Measurements from ENCODE around the gene RASAL1.

The RASAL1 gene

GRCh38 chr12:113093409-113094101 is 42.0 kb downstream of the RASAL1 start:
- DNase-seq: no peak

GRCh38 chr12:113092607-113093408 is 42.8 kb downstream of the RASAL1 start:
- DNase-seq: no peak

- DNase-seq: no peak
These were observed 44.1 kb downstream of the RASAL1 start for GRCh38 chr12:113091506-113091905.

DNA sequence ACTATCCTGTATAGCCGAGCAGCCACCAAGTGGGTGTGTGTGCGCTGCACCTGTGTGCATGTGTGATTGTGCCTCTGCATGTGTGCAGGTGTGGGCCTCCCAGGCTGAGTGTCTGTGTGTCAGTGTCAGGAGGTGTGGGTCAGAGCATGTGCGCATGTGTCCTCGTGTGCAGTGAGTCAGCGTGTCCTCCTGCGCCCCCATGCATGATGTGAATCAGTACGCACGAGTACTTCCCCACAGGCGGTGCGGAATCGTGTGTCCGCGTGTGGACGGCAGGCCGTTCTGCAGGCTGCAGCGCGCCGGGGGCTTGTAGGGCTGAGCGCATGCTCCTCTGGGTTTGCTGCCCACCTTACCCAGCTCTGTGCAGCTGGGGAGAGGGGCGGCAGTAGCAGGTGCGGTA is 44.8 kb downstream of the RASAL1 start:
- no peak for DNase-seq

DNA sequence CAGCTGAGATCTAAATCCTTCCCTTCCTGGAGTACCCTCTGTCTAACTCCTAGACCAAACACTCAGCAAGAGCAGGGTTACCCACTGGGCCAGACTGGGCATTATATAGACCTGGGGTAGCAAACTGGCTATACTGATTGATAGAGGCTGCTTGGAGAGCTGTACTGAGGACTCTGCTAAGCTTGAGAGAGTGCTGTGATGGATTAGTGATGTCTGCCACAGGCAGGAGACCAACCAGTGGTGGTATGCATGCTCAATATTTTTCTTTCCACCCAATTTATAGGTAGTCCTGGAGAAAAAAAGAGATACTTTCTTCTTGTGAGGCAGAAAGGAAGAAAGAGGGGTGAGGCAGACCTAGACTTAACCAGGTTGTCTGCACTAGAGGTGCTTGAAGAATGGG is 45.7 kb downstream of the RASAL1 start:
- no peak for DNase-seq

DNA sequence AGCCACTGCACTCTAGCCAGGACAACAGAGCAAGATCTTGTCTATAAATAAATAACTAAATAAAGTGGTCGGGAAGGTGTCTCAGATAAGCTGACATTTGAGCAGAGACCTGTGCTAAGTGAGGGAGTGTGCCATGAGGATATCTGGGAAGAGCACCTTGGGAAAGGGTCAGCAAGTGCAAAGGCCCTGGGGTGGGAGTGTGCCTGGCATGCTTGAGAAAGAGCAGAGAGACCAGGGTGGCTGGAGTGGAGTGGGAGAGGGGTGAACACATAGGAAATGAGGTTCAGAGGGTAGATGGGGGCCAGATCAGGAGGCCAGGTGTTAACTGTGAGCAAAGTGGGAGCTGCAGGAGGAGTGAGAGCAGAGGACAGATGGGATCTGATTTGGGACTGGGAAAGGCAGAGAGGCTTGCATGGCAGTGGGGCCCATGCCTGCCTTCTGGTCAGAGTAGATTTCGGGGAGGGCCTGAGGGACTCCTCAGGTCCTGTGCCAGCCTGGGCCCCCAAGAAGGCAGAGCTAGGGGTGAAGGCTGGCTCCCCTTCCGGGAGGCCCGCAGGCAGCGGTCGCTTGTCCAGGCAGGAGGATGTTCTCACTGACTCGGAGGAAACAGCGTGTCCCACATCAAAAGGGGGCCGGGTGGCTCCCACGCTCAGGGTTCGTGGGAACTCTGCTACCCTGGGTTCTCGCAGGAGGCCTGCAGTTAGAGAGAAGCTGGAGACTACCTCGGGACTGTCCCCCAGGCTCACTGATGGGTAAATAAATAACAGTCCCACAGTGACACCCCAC is 46.4 kb downstream of the RASAL1 start:
- peak; percentile 55 for DNase-seq

DNA sequence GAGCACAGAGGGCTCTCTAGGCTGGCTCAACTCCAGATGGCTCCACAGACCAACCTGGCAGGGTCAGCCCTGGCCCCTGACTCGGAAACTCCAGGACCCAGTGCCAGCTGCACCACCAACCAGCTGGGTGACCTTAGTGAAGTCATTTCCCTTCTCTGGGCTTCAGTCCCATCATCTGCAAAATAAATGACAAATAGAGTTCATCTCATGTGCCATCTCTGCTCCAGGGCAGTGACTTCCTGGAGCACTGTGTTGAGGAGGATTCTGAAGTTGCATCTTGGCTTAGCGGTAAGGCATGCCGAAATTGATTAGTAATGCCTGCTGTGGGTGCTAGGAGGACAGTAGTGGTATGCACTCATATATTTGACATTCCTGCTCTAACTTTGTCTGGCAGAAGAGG is 47.5 kb downstream of the RASAL1 start:
- DNase-seq: no peak

DNA sequence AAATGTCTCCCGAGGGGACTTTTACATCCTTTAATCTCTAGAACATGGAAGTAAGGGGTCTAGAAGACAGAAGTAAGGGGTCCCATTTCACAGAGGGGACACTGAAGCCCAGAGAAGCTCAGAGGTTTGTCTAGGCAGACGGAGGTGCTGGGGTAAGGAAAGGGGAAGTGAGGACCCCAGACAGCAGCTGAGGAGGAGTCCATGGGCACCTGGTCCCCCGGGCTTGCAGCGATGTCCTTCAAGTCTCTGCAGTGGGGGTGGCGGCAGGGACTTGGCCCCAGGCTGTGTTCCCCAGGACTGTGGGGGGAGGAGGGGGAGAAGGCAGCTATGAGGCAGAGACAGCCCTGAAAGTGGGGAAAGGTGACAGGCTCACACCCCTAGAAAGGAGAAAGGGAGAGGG is 48.4 kb downstream of the RASAL1 start:
- DNase-seq: no peak

GRCh38 chr12:113086249-113087164 is 49.1 kb downstream of the RASAL1 start:
- DNase-seq: peak; percentile 35

DNA sequence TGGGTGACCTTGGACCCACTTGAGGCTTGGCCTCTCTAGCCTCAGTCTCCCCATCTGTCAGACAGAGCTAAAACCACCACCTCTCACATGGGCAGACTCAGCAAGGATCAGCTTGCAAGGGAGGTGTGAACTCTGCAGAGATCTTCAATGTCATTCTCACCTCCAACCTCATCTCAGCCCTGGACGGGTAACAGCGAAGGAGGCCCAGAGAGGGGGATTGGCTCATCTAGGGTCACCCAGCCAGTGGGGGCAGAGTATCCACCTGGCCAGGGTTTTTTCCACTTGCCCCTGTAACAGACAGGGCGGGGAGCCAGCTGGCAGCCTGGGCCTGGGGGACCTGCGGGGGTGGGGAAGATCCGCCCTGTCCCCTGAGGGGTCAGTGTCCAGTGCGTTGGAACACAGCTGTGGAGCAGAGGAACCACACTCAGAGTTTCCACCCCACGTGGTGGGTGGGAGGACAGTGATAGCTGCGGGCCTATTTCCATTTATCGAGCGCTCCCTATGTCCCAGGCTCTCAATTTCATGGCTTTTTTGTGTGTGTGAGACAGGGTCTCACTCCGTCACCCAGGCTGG is 51.6 kb downstream of the RASAL1 start:
- DNase-seq: no peak

- DNase-seq: no peak
These were observed 52.9 kb downstream of the RASAL1 start for GRCh38 chr12:113082486-113083148.

- no peak for DNase-seq
These were observed 53.7 kb downstream of the RASAL1 start for GRCh38 chr12:113081873-113082272.

- no peak for DNase-seq
These were observed 57.7 kb downstream of the RASAL1 start for GRCh38 chr12:113077859-113078255.

DNA sequence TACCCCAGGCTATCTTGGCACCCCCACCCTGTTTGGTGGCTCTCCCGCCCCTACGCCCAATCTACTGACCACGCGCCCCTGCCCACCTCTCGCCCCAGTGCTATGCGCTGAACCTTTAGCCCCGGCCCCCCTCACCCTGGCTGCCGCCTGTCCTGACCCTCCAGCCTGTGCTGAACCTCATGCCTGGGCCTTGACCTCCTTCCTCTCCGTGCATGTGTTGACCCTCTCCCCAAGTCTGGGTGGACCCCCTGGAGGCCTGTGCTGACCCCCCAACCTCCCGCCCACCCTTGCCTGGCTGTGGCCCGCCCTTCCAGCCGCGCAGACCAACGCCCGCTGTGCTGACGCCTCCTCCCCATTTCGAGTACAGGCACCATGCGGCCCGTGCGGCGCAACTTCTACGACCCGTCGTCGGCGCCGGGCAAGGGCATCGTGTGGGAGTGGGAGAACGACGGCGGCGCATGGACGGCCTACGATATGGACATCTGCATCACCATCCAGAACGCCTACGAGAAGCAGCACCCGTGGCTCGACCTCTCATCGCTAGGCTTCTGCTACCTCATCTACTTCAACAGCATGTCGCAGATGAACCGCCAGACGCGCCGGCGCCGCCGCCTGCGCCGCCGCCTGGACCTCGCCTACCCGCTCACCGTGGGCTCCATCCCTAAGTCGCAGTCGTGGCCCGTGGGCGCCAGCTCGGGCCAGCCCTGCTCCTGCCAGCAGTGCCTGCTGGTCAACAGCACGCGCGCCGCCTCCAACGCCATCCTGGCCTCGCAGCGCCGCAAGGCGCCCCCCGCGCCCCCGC is 58.3 kb downstream of the RASAL1 start:
- DNase-seq: no peak

GRCh38 chr12:113075137-113075683 is 60.4 kb downstream of the RASAL1 start:
- no peak for DNase-seq

DNA sequence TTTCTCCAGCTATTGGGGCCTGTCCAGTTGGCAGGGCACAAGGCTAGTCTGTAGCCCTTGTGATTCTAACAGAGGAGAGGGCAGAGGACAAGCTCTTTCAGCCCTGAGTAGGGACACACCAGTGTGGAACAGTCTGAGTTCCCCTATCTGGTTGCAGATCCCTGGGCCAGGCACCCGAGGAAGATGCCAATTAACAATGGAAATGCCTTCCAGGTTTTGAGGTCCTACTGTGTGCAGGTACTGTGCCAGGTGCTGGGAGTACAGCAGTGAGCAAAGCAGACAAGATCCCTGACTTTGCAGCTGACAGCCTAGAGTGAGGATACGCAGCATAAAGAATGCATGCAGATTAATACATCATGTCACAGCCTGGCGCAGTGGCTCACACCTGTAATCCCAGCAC is 62.0 kb downstream of the RASAL1 start:
- no peak for DNase-seq

- no peak for DNase-seq
These were observed 63.4 kb downstream of the RASAL1 start for GRCh38 chr12:113072136-113072535.

- no peak for DNase-seq
These were observed 64.1 kb downstream of the RASAL1 start for GRCh38 chr12:113071135-113072112.
